ENCODE measurements around the gene CIAO1.

GRCh38 chr2:96296925-96297324 lies 30.9 kb downstream of the CIAO1 start:
- TF ChIP-seq, protein P1, sequence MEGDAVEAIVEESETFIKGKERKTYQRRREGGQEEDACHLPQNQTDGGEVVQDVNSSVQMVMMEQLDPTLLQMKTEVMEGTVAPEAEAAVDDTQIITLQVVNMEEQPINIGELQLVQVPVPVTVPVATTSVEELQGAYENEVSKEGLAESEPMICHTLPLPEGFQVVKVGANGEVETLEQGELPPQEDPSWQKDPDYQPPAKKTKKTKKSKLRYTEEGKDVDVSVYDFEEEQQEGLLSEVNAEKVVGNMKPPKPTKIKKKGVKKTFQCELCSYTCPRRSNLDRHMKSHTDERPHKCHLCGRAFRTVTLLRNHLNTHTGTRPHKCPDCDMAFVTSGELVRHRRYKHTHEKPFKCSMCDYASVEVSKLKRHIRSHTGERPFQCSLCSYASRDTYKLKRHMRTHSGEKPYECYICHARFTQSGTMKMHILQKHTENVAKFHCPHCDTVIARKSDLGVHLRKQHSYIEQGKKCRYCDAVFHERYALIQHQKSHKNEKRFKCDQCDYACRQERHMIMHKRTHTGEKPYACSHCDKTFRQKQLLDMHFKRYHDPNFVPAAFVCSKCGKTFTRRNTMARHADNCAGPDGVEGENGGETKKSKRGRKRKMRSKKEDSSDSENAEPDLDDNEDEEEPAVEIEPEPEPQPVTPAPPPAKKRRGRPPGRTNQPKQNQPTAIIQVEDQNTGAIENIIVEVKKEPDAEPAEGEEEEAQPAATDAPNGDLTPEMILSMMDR (IDR thresholded peaks at IDR 0.05; ENCODE audit: insufficient read depth, low read length, poor library complexity, severe bottlenecking), result no peak
- no peak for TF ChIP-seq EZH2phosphoT487 (conservative IDR thresholded peaks at IDR 0.05; ENCODE audit: low read length)
